SK-N-SH (cell line): ENCODE results near the gene CERS1. TPM values are rescaled to one million over a fixed set of nuclear protein-coding genes. Genes with fewer than 3 reads are reported as not detected.

ENCODE experiments used
- CTCF ChIA-PET: fragments of 300-600, 350-600 bp; formaldehyde crosslinking; extraction: SDS; loops from one replicate; lab custom pipeline; 2021; lab: Yijun Ruan, JAX
- POLR2A ChIA-PET: fragments of 350-600 bp; sonication (Branson Sonifier 250); formaldehyde crosslinking; extraction: SDS; loops from one replicate; lab custom pipeline; 2020; ENCODE audit warnings: antibody characterized with exemption, inconsistent platforms; lab: Yijun Ruan, JAX
- DNase-seq: peaks from one replicate; pipeline ENCODE4 v3.0.0; 2012
- H2AFZ ChIP-seq: fragments of 200-600 bp; sonication (generic); 2 replicates; pipeline ENCODE4 v1.8.1; 2016; ENCODE audit warnings: antibody characterized with exemption, mild to moderate bottlenecking, low read depth
- H3F3A ChIP-seq: fragments of 200-600 bp; sonication (generic); replicated peaks from 2 replicates; pipeline ENCODE3; 2016; ENCODE audit warnings: antibody characterized with exemption, mild to moderate bottlenecking; ENCODE audit not compliant: insufficient read depth
- H3K27ac ChIP-seq, 2 experiments: fragments of 200-500 bp in 1 of 2; fragments of 200-600 bp in 1 of 2; sonication (Bioruptor generic) in 1 of 2; sonication (generic), shearing (Covaris generic) in 1 of 2; 2 replicates each; pipeline versions ENCODE4 v1.5.1 to v1.6.1; 2014 to 2016; ENCODE audit warnings: low read depth in 2 of 2, inconsistent platforms in 1 of 2, low read length in 1 of 2, mild to moderate bottlenecking in 1 of 2, mixed read lengths in 1 of 2
- H3K27me3 ChIP-seq: fragments of 200-600 bp; sonication (generic), shearing (Covaris generic); 2 replicates; pipeline ENCODE4 v1.6.1; 2016; ENCODE audit warnings: mixed run types; ENCODE audit not compliant: insufficient read depth
- H3K36me3 ChIP-seq, 2 experiments: fragments of 200-500 bp in 1 of 2; fragments of 200-600 bp in 1 of 2; sonication (Bioruptor generic) in 1 of 2; sonication (generic) in 1 of 2; replicated peaks in 1 of 2; 2 replicates each; pipeline versions ENCODE3 to v1.5.1; 2014 to 2016; ENCODE audit warnings: low read length in 1 of 2, mild to moderate bottlenecking in 1 of 2; ENCODE audit not compliant: insufficient read depth in 2 of 2, control insufficient read depth in 1 of 2
- H3K4me1 ChIP-seq, 2 experiments: fragments of 200-500 bp in 1 of 2; fragments of 200-600 bp in 1 of 2; sonication (Bioruptor generic) in 1 of 2; sonication (generic), shearing (Covaris generic) in 1 of 2; 2 replicates each; pipeline versions ENCODE4 v1.5.1 to v1.6.1; 2014 to 2016; ENCODE audit warnings: low read depth in 1 of 2, low read length in 1 of 2, mixed run types in 1 of 2; ENCODE audit not compliant: insufficient read depth in 2 of 2, control insufficient read depth in 1 of 2
- H3K4me2 ChIP-seq: fragments of 200-600 bp; sonication (generic), shearing (Covaris generic); 2 replicates; pipeline ENCODE4 v1.6.1; 2017; ENCODE audit warnings: mixed run types
- H3K4me3 ChIP-seq, 2 experiments: fragments of 200-500 bp in 1 of 2; fragments of 200-600 bp in 1 of 2; sonication (Bioruptor generic) in 1 of 2; sonication (generic), shearing (Covaris generic) in 1 of 2; 2 replicates each; pipeline versions ENCODE4 v1.5.1 to v1.8.1; 2014 to 2016; ENCODE audit warnings: low read depth in 2 of 2, inconsistent platforms in 1 of 2, low read length in 1 of 2, mild to moderate bottlenecking in 1 of 2, mixed read lengths in 1 of 2, moderate library complexity in 1 of 2
- H3K79me2 ChIP-seq: fragments of 200-600 bp; sonication (generic); 2 replicates; pipeline ENCODE4 v1.8.1; 2017; ENCODE audit warnings: mild to moderate bottlenecking; ENCODE audit not compliant: insufficient read depth
- H3K9ac ChIP-seq: fragments of 200-600 bp; sonication (generic); 2 replicates; pipeline ENCODE4 v1.6.1; 2017; ENCODE audit warnings: mixed run types
- H3K9me2 ChIP-seq: fragments of 200-600 bp; sonication (generic); 2 replicates; pipeline ENCODE4 v1.6.1; 2017; ENCODE audit warnings: mixed run types
- H3K9me3 ChIP-seq: fragments of 200-600 bp; sonication (generic); 2 replicates; pipeline ENCODE4 v1.6.1; 2017; ENCODE audit warnings: mixed run types, mild to moderate bottlenecking, moderate library complexity
- H4K20me1 ChIP-seq: fragments of 200-600 bp; sonication (generic); 2 replicates; pipeline ENCODE4 v1.6.1; 2017; ENCODE audit warnings: mild to moderate bottlenecking, mixed run types; ENCODE audit not compliant: insufficient read depth
- CHD2 ChIP-seq: fragments of 150-350 bp; IDR thresholded peaks from 2 replicates; pipeline ENCODE4 v1.6.1; 2018; ENCODE audit warnings: low read length; ENCODE audit not compliant: partially characterized antibody
- MEF2A ChIP-seq: IDR thresholded peaks from 2 replicates; pipeline ENCODE4 v1.4.0; 2012; ENCODE audit warnings: low read depth, borderline replicate concordance
- NRF1 ChIP-seq: IDR thresholded peaks from 2 replicates; pipeline ENCODE4 v1.6.1; 2012; ENCODE audit warnings: low read depth, mild to moderate bottlenecking, low read length
- RFX5 ChIP-seq: IDR thresholded peaks from 2 replicates; pipeline ENCODE4 v1.6.1; 2012; ENCODE audit warnings: mild to moderate bottlenecking, improper control_type of control experiment, low read length
- RXRA ChIP-seq: IDR thresholded peaks from 2 replicates; pipeline ENCODE4 v1.4.0; 2012; ENCODE audit warnings: low read depth, mild to moderate bottlenecking, borderline replicate concordance
- SIN3A ChIP-seq: IDR thresholded peaks from 2 replicates; pipeline ENCODE4 v1.6.1; 2012; ENCODE audit warnings: low read depth, mild to moderate bottlenecking, low read length, moderate library complexity, borderline replicate concordance
- SMC3 ChIP-seq: IDR thresholded peaks from 2 replicates; pipeline ENCODE4 v1.6.1; 2012; ENCODE audit warnings: low read depth, low read length, improper control_type of control experiment
- TEAD4 ChIP-seq: IDR thresholded peaks from 2 replicates; pipeline ENCODE4 v1.4.0; 2012; ENCODE audit warnings: mild to moderate bottlenecking, borderline replicate concordance; ENCODE audit not compliant: insufficient read depth
- YY1 ChIP-seq: IDR thresholded peaks from 2 replicates; pipeline ENCODE4 v1.4.0; 2012; ENCODE audit warnings: low read depth, mild to moderate bottlenecking
- WGBS: methylation state at CpG from one replicate; pipeline ENCODE4 v1.1.6; 2017; ENCODE audit warnings: low lambda C conversion rate; 5-methylcytosine and 5-hydroxymethylcytosine counted together
- polyA plus RNA-seq, 3 experiments: library from polyadenylated mRNA; depleted of rRNA; stranded (reverse); fragments of >200 nt; gene quantifications; 2 replicates each; pipeline ENCODE4 v1.2.3, GENCODE V29; 2012
- TF ChIP-seq, protein P1 (sequence below): IDR thresholded peaks from 2 replicates; pipeline ENCODE4 v1.4.0; 2012; ENCODE audit warnings: low read depth, borderline replicate concordance
- TF ChIP-seq, protein P2 (sequence below): IDR thresholded peaks from 2 replicates; pipeline ENCODE4 v1.4.0; 2012; ENCODE audit warnings: low read depth, borderline replicate concordance
- TF ChIP-seq, protein P3 (sequence below): fragments of 150-350 bp; IDR thresholded peaks from 2 replicates; pipeline ENCODE4 v1.6.1; 2017; ENCODE audit warnings: antibody characterized with exemption, low read length, low read depth, borderline replicate concordance

The CERS1 gene
- polyA plus RNA-seq, 1 of the 3 experiments (the other 2 are of a cell fraction): 7.3 TPM

DNA sequence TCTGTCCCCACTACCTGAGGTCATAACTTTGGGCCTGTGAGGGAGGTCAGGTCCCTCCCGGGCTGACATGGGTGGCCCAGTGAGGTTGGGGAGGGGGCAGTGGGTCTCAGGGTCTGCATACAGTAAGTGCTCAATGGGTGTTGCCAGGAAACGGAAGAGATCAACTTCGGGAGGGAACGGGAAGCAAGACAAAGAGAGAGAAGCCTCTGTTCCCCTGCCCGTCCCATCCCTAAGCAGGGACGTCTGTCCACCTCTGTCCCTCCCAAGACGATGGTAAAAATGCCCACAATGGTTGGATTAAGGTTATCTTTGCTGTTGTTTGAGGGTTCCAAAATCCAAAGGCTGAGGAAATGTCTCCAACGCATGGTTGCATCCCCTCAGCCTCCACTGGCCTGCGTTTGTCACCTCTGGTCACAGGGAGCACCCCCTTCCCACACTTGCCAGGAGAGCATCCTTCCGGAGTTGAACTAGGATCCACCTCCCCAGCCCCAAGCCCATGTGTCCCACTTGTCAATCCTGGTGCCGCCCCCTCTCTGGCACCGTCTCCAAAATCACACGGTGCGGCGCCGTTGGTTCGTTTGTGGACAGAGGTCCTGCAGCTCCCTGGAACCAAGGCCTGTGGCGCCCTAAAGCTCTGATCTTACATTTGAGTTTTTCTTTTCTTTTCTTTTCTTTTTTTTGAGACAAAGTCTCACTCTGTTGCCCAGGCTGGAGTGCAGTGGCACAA is 45.8 kb upstream of the CERS1 start:
- no peak overlapping the region for H2AFZ ChIP-seq
- no peaks in the 10 kb centered on the region for H3K9me2 ChIP-seq
- POLR2A ChIA-PET: no interaction called here
- H3K36me3 ChIP-seq: peaks cover 3 to 13% of the 10 kb centered on the region in 2 experiments
- DNase-seq: peak; percentile 14
- 78% methylated on average over 17 of the region's 18 CpGs for WGBS
- H4K20me1 ChIP-seq: 0 out of 2 replicates have a peak, but pooled peaks cover 5% of the 10 kb centered on the region
- no peaks in the 10 kb centered on the region for H3K9me3 ChIP-seq
- H3K4me1 ChIP-seq: peaks cover 0 to 10% of the 10 kb centered on the region in 2 experiments; a peak in 1 of 4 replicates
- H3K79me2 ChIP-seq: peaks cover 35% of the 10 kb centered on the region
- H3K9ac ChIP-seq: no peak overlapping the region
- TF ChIP-seq TEAD4 (no peak), RXRA (no peak), NRF1 (no peak), RFX5 (no peak)
- TF ChIP-seq, protein P1, sequence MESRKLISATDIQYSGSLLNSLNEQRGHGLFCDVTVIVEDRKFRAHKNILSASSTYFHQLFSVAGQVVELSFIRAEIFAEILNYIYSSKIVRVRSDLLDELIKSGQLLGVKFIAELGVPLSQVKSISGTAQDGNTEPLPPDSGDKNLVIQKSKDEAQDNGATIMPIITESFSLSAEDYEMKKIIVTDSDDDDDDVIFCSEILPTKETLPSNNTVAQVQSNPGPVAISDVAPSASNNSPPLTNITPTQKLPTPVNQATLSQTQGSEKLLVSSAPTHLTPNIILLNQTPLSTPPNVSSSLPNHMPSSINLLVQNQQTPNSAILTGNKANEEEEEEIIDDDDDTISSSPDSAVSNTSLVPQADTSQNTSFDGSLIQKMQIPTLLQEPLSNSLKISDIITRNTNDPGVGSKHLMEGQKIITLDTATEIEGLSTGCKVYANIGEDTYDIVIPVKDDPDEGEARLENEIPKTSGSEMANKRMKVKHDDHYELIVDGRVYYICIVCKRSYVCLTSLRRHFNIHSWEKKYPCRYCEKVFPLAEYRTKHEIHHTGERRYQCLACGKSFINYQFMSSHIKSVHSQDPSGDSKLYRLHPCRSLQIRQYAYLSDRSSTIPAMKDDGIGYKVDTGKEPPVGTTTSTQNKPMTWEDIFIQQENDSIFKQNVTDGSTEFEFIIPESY: no peak
- TF ChIP-seq, protein P2, sequence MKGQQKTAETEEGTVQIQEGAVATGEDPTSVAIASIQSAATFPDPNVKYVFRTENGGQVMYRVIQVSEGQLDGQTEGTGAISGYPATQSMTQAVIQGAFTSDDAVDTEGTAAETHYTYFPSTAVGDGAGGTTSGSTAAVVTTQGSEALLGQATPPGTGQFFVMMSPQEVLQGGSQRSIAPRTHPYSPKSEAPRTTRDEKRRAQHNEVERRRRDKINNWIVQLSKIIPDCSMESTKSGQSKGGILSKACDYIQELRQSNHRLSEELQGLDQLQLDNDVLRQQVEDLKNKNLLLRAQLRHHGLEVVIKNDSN: no peak
- H3F3A ChIP-seq: peaks cover 3% of the 10 kb centered on the region
- H3K4me2 ChIP-seq: no peak overlapping the region; the same call in 1 of the 2 replicates
- peak overlapping the region in 1 of 2 experiments; percentile 33; a peak in 2 of 4 replicates for H3K4me3 ChIP-seq
- CTCF ChIA-PET: interaction anchor here (0.6 to 2.0 kb wide), 3 partner anchors 9 to 47 kb away, joined by 3 to 7 read pairs (median 3); partner anchors contain the start of genes CERS1, COPE and DDX49
- H3K27me3 ChIP-seq: no peaks in the 10 kb centered on the region
- peak overlapping the region in 1 of 2 experiments; percentile 12; a peak in 1 of 4 replicates for H3K27ac ChIP-seq

DNA sequence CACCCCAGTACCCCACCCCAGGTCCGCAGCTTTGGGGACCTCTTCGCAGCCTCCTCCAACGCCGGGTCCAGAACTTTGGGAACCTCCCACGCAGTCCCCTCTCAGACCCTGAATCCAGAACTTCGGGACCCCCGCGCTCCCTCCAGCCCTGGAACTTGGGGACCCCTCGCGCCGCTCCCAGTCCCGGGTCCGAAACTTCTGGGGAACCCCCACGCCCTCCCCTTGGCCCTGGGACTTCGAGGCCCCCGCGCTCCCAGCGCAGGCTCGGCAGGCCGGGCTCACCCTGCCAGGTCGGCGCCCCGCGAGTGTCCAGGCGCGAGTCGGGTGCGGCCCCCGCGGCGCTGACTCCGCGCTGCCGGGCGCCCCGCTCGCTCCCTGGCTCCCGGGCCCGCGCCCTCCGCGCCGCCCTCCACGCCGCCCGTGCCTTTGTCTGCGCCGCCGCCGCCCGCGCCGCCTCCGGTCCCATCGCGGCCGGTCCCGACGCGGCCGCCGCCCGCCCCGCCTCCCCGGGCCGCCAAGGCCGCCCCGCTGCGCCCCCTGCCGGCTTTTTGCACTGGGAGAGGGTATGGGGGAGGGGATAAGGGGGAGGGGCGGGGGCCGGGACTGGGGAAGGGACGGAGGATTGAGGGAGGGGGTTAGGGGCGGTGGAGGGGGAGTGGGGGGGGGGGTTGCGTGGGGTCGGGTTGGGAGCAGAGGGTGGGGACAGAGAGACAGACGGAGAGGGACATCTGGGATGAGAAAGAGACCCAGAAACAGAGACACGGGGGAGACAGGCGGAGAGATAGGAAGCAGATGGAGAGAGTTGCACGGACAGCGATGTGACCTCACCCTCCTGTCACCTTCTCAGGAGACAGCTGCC is 45.0 kb upstream of the CERS1 start, which contains the start of gene HOMER3:
Gene HOMER3 (minus strand): TSS at position 449 of the 859 bp plus-strand sequence. CDS start 2,235 bp downstream, outside the sequence.
- Histone ChIP-seq H3K4me2 (peak within 1 kb of the TSS; percentile 97), H3K79me2 (peaks cover 35% of the 10 kb centered on the region), H3K9me2 (no peaks in the 10 kb centered on the region)
- TF ChIP-seq MEF2A (no peak), YY1 (no peak), TEAD4 (no peak), SMC3 (no peak), CHD2 (peak; percentile 88), SIN3A (no peak)
- TF ChIP-seq, protein P3, sequence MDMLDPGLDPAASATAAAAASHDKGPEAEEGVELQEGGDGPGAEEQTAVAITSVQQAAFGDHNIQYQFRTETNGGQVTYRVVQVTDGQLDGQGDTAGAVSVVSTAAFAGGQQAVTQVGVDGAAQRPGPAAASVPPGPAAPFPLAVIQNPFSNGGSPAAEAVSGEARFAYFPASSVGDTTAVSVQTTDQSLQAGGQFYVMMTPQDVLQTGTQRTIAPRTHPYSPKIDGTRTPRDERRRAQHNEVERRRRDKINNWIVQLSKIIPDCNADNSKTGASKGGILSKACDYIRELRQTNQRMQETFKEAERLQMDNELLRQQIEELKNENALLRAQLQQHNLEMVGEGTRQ: no peak
- TF ChIP-seq, all 33 proteins: peak for 1
- H3K4me3 ChIP-seq: peak within 1 kb of the TSS; percentile 68 to 87
- ChIA-PET POLR2A (no interaction called here), CTCF (interaction anchor here (0.6 to 1.7 kb wide), 7 partner anchors 8 to 54 kb away, joined by 3 to 8 read pairs (median 3); partner anchors contain the start of genes COPE and DDX49)
- peak within 1 kb of the TSS; percentile 44 to 70; a peak in 3 of 4 replicates for H3K27ac ChIP-seq
- H3K4me1 ChIP-seq: peaks cover 0 to 10% of the 10 kb centered on the region in 2 experiments; a peak in 1 of 4 replicates
- no peaks in the 10 kb centered on the region for H3K9me3 ChIP-seq
- H3K27me3 ChIP-seq: no peaks in the 10 kb centered on the region
- H2AFZ ChIP-seq: peak within 1 kb of the TSS; percentile 68; the same call in 1 of the 2 replicates
- peak; percentile 99 for DNase-seq
- H3F3A ChIP-seq: peaks cover 3% of the 10 kb centered on the region
- H3K36me3 ChIP-seq: peaks cover 3 to 13% of the 10 kb centered on the region in 2 experiments
- peak within 1 kb of the TSS; percentile 93 for H3K9ac ChIP-seq
- 4% methylated on average over 42 of the region's 81 CpGs for WGBS
- H4K20me1 ChIP-seq: 0 out of 2 replicates have a peak, but pooled peaks cover 5% of the 10 kb centered on the region
